ENCODE results near the gene WNT6. TPM values are rescaled to one million over a fixed set of nuclear protein-coding genes. Genes with fewer than 3 reads are reported as not detected.

Gene WNT6
- total and polyA plus RNA-seq, 4 donors: 0.08 to 0.54 (median 0.28) TPM

DNA sequence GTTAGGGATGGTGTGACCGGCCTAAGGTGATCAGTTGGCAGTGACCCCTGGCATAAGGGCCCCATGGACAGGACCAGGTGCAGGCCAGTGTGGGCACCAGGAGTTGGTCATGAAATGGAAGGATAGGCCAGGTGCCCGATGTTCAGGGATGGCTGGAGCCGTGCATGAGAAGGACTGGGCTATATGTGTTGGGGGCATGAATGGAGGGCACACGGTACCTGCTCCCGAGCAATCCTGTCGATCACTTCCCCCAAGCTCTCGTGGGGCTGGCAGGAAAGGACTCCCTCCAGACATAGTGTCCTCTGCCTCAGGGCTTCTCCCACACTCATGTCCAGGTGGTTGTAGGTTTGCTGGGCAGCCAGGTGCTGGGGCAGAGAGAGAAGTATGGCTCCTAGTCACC, 35.6 kb upstream of the WNT6 start:
- ATAC-seq (ENCODE audit: insufficient read depth, low FRiP score) (no peak), DNase-seq (no peak)
- H3K9me3 ChIP-seq (ENCODE audit: control insufficient read depth in 4 of 4, insufficient read depth in 3 of 4, low read length in 3 of 4): no peaks in the 10 kb centered on the region
- H3K4me1 ChIP-seq (ENCODE audit: control insufficient read depth in 5 of 5, insufficient read depth in 5 of 5, low read length in 5 of 5): no peaks in the 10 kb centered on the region
- 92 to 93% methylated on average over 5 to 7 of the region's 7 CpGs for WGBS, 2 donors
- H3K4me3 ChIP-seq: no peak overlapping the region
- H3K36me3 ChIP-seq (ENCODE audit: control insufficient read depth in 4 of 4, insufficient read depth in 4 of 4, low read length in 4 of 4): no peaks in the 10 kb centered on the region
- peaks cover 0 to 2% (median 0%) of the 10 kb centered on the region in 3 donors for H3K27me3 ChIP-seq (ENCODE audit: control insufficient read depth in 3 of 3, insufficient read depth in 3 of 3, low read length in 2 of 3)
- no peak overlapping the region for H3K9ac ChIP-seq (ENCODE audit: insufficient read depth in 1 of 2, low read length in 2 of 2)
- no peak overlapping the region for H3K27ac ChIP-seq (ENCODE audit: low read depth in 1 of 2, low read length in 1 of 2)
- TF ChIP-seq, protein P1, sequence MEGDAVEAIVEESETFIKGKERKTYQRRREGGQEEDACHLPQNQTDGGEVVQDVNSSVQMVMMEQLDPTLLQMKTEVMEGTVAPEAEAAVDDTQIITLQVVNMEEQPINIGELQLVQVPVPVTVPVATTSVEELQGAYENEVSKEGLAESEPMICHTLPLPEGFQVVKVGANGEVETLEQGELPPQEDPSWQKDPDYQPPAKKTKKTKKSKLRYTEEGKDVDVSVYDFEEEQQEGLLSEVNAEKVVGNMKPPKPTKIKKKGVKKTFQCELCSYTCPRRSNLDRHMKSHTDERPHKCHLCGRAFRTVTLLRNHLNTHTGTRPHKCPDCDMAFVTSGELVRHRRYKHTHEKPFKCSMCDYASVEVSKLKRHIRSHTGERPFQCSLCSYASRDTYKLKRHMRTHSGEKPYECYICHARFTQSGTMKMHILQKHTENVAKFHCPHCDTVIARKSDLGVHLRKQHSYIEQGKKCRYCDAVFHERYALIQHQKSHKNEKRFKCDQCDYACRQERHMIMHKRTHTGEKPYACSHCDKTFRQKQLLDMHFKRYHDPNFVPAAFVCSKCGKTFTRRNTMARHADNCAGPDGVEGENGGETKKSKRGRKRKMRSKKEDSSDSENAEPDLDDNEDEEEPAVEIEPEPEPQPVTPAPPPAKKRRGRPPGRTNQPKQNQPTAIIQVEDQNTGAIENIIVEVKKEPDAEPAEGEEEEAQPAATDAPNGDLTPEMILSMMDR (IDR thresholded peaks at IDR 0.05; ENCODE audit: control extremely low read depth, extremely low read depth): no peak

DNA sequence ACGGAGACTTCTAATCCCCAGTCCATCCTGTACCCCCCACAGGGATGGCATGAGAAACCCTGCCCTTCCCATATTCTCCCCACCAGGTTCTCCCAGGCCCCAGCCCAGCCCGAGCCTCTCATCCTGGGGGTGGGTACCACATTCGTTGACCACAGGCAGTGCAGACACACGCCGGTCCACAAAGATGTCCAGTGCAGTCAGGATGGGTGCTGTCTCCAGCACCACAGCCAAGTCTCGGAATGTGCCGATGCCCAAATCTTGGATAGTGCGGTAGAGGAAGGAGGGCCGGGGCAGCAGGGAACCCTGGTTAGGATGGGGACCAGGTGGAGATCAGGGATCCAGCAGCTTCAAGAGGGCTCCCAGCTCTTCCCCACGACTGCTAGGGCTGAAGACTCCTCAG, 32.8 kb upstream of the WNT6 start:
- Histone ChIP-seq H3K27ac (ENCODE audit: low read depth in 1 of 2, low read length in 1 of 2) (no peak overlapping the region), H3K9ac (ENCODE audit: insufficient read depth in 1 of 2, low read length in 2 of 2) (no peak overlapping the region), H3K9me3 (ENCODE audit: control insufficient read depth in 4 of 4, insufficient read depth in 3 of 4, low read length in 3 of 4) (no peaks in the 10 kb centered on the region), H3K36me3 (ENCODE audit: control insufficient read depth in 4 of 4, insufficient read depth in 4 of 4, low read length in 4 of 4) (no peaks in the 10 kb centered on the region), H3K4me1 (ENCODE audit: control insufficient read depth in 5 of 5, insufficient read depth in 5 of 5, low read length in 5 of 5) (no peaks in the 10 kb centered on the region), H3K27me3 (ENCODE audit: control insufficient read depth in 3 of 3, insufficient read depth in 3 of 3, low read length in 2 of 3) (peaks cover 0 to 2% (median 0%) of the 10 kb centered on the region in 3 donors), H3K4me3 (no peak overlapping the region)
- no peak for ATAC-seq (ENCODE audit: insufficient read depth, low FRiP score)
- no peak for DNase-seq
- TF ChIP-seq, protein P1 (IDR thresholded peaks at IDR 0.05; ENCODE audit: control extremely low read depth, extremely low read depth): no peak
- 88% methylated on average over 10 of the region's 10 CpGs for WGBS, 2 donors

DNA sequence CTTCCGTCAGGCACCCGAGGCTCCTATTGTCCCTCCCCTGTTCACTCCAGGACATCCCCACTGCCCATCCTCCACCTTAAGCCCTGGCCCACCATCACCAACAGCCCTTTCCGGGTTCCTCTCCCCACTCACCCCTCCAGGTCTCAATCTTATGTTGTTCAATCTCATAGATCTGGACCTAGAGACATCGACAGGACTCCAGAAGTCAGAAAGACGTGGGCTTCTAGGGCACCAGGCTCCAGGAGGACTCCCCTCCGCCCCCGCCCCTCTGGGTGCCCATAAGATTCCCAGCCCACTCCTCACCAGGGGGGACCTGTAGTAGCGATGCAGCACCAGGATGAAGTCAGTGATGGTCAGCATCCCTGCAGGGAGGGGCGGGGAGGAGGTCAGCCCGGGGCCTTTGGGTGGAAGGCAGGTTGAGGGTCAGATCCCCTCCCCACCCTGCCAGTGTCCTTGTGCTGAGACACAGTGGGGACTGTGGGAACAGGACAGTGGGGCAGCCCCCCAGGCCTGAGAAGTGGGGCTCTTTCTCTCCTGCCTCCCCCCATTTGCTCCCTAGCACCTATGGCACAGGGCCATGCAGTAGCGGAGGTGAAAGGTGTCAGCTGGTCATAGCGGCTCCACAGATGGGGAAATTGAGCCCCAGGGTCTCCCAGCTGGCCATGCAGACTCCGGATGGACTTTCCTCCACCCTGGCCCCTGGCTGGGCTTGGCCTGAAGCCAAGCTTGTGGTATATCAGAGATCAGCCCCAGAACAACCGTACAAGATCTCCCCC, 31.7 kb upstream of the WNT6 start:
- H3K4me1 ChIP-seq (ENCODE audit: control insufficient read depth in 5 of 5, insufficient read depth in 5 of 5, low read length in 5 of 5): peaks cover 0 to 5% (median 0%) of the 10 kb centered on the region in 5 donors
- DNase-seq: no peak
- WGBS, 2 donors: 67 to 72% methylated on average over 14 of the region's 14 CpGs
- ATAC-seq (ENCODE audit: insufficient read depth, low FRiP score): no peak
- TF ChIP-seq, protein P1 (IDR thresholded peaks at IDR 0.05; ENCODE audit: control extremely low read depth, extremely low read depth): no peak
- H3K9ac ChIP-seq (ENCODE audit: insufficient read depth in 1 of 2, low read length in 2 of 2): no peak overlapping the region
- H3K27ac ChIP-seq (ENCODE audit: low read depth in 1 of 2, low read length in 1 of 2): no peak overlapping the region
- H3K36me3 ChIP-seq (ENCODE audit: control insufficient read depth in 4 of 4, insufficient read depth in 4 of 4, low read length in 4 of 4): no peaks in the 10 kb centered on the region
- no peak overlapping the region for H3K4me3 ChIP-seq
- H3K27me3 ChIP-seq (ENCODE audit: control insufficient read depth in 3 of 3, insufficient read depth in 3 of 3, low read length in 2 of 3): peaks cover 0 to 5% (median 0%) of the 10 kb centered on the region in 3 donors
- H3K9me3 ChIP-seq (ENCODE audit: control insufficient read depth in 4 of 4, insufficient read depth in 3 of 4, low read length in 3 of 4): no peaks in the 10 kb centered on the region

DNA sequence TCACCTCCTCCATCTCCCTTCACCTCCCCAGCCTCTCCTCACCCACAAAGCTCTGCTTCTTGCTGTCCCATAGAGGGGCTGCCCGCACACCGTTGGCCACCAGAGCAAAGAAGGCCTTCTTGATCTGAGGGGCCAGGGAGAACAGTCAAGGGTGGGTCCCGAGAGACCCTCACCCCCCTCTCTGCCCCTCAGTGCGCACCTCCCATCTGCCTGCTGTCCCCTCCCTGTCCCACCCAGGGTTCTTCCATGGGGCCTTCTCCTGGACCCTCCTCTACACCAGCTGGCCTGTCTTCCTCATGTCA, 31.2 kb upstream of the WNT6 start:
- H3K36me3 ChIP-seq (ENCODE audit: control insufficient read depth in 4 of 4, insufficient read depth in 4 of 4, low read length in 4 of 4): no peaks in the 10 kb centered on the region
- H3K27me3 ChIP-seq (ENCODE audit: control insufficient read depth in 3 of 3, insufficient read depth in 3 of 3, low read length in 2 of 3): peaks cover 0 to 5% (median 0%) of the 10 kb centered on the region in 3 donors
- no peak for ATAC-seq (ENCODE audit: insufficient read depth, low FRiP score)
- no peak overlapping the region for H3K27ac ChIP-seq (ENCODE audit: low read depth in 1 of 2, low read length in 1 of 2)
- no peak for DNase-seq
- no peak overlapping the region for H3K4me3 ChIP-seq
- peaks cover 0 to 7% (median 0%) of the 10 kb centered on the region in 5 donors for H3K4me1 ChIP-seq (ENCODE audit: control insufficient read depth in 5 of 5, insufficient read depth in 5 of 5, low read length in 5 of 5)
- no peak overlapping the region for H3K9ac ChIP-seq (ENCODE audit: insufficient read depth in 1 of 2, low read length in 2 of 2)
- no peaks in the 10 kb centered on the region for H3K9me3 ChIP-seq (ENCODE audit: control insufficient read depth in 4 of 4, insufficient read depth in 3 of 4, low read length in 3 of 4)
- TF ChIP-seq, protein P1 (IDR thresholded peaks at IDR 0.05; ENCODE audit: control extremely low read depth, extremely low read depth): no peak
- WGBS, 2 donors: 86 to 91% methylated on average over 4 of the region's 4 CpGs
